Loucy (cell line): Measurements from ENCODE around the gene IQGAP1.

Experiments used
- H2AFZ ChIP-seq: fragments of 200-600 bp; sonication (generic); 2 replicates; pipeline ENCODE4 v1.6.0; 2016; ENCODE audit warnings: antibody characterized with exemption, mild to moderate bottlenecking, low read length, moderate library complexity
- H3F3A ChIP-seq: fragments of 200-600 bp; 2 replicates; pipeline ENCODE4 v1.6.0; 2016; ENCODE audit warnings: antibody characterized with exemption, low read depth, mild to moderate bottlenecking
- H3K27me3 ChIP-seq: fragments of 200-600 bp; sonication (generic); 2 replicates; pipeline ENCODE4 v1.6.1; 2014; ENCODE audit warnings: low read length, mild to moderate bottlenecking; ENCODE audit not compliant: insufficient read depth, poor library complexity, severe bottlenecking
- H3K36me3 ChIP-seq: fragments of 200-600 bp; sonication (generic); 2 replicates; pipeline ENCODE4 v1.6.1; 2016; ENCODE audit warnings: low read length; ENCODE audit not compliant: insufficient read depth
- H3K4me1 ChIP-seq: fragments of 200-600 bp; sonication (generic); 2 replicates; pipeline ENCODE4 v1.5.1; 2014; ENCODE audit warnings: low read length, mild to moderate bottlenecking; ENCODE audit not compliant: insufficient read depth, poor library complexity, severe bottlenecking
- H3K4me2 ChIP-seq: fragments of 200-600 bp; sonication (generic); 2 replicates; pipeline ENCODE4 v1.6.0; 2014; ENCODE audit warnings: antibody characterized with exemption, low read length, low read depth, mild to moderate bottlenecking; ENCODE audit not compliant: poor library complexity, severe bottlenecking
- H3K4me3 ChIP-seq: fragments of 200-600 bp; sonication (generic); 2 replicates; pipeline ENCODE4 v1.5.1; 2014; ENCODE audit warnings: low read length, mild to moderate bottlenecking, mixed read lengths; ENCODE audit not compliant: poor library complexity, severe bottlenecking
- H3K79me2 ChIP-seq: fragments of 200-600 bp; sonication (generic); 2 replicates; pipeline ENCODE4 v1.6.1; 2014; ENCODE audit warnings: low read length; ENCODE audit not compliant: insufficient read depth
- H3K9ac ChIP-seq: fragments of 200-600 bp; sonication (generic); 2 replicates; pipeline ENCODE4 v1.6.0; 2014; ENCODE audit warnings: mild to moderate bottlenecking, low read depth, low read length, moderate library complexity; ENCODE audit not compliant: poor library complexity, severe bottlenecking
- H3K9me2 ChIP-seq: fragments of 200-600 bp; sonication (generic); replicated peaks from 2 replicates; pipeline ENCODE4 v1.6.1; 2016; ENCODE audit warnings: low read depth, low read length, mixed read lengths
- H3K9me3 ChIP-seq: fragments of 200-600 bp; sonication (generic); 2 replicates; pipeline ENCODE4 v1.6.1; 2014; ENCODE audit warnings: mild to moderate bottlenecking, antibody characterized with exemption, low read length, low read depth; ENCODE audit not compliant: insufficient read depth
- H4K20me1 ChIP-seq: fragments of 200-600 bp; sonication (generic); 2 replicates; pipeline ENCODE4 v1.6.0; 2014; ENCODE audit warnings: antibody characterized with exemption, low read length, mild to moderate bottlenecking; ENCODE audit not compliant: insufficient read depth, poor library complexity, severe bottlenecking
- EZH2phosphoT487 ChIP-seq: fragments of 200-600 bp; IDR thresholded peaks from 2 replicates; pipeline ENCODE4 v1.6.1; 2018; ENCODE audit warnings: antibody characterized with exemption, mild to moderate bottlenecking, moderate library complexity, borderline replicate concordance
- TF ChIP-seq, protein P1 (sequence below): fragments of 200-600 bp; sonication (generic); conservative IDR thresholded peaks from 2 replicates; pipeline ENCODE4 v1.5.1; 2014; ENCODE audit warnings: mild to moderate bottlenecking, antibody characterized with exemption, low read length

IQGAP1 gene

GRCh38 chr15:90396321-90396720 lies 8.3 kb downstream of the IQGAP1 start:
- H2AFZ ChIP-seq = no peak overlapping the region
- H3K4me3 ChIP-seq = no peak overlapping the region
- no peak overlapping the region for H3K9ac ChIP-seq
- H3K36me3 ChIP-seq = no peaks in the 10 kb centered on the region
- H3K9me3 ChIP-seq = no peaks in the 10 kb centered on the region
- H3K79me2 ChIP-seq = peaks cover 91% of the 10 kb centered on the region
- no peaks in the 10 kb centered on the region for H3K9me2 ChIP-seq
- no peaks in the 10 kb centered on the region for H3K27me3 ChIP-seq
- H3F3A ChIP-seq = 0 out of 2 replicates have a peak, but pooled peaks cover 5% of the 10 kb centered on the region
- H3K4me2 ChIP-seq = no peak overlapping the region
- TF ChIP-seq EZH2phosphoT487 = no peak
- TF ChIP-seq, protein P1, sequence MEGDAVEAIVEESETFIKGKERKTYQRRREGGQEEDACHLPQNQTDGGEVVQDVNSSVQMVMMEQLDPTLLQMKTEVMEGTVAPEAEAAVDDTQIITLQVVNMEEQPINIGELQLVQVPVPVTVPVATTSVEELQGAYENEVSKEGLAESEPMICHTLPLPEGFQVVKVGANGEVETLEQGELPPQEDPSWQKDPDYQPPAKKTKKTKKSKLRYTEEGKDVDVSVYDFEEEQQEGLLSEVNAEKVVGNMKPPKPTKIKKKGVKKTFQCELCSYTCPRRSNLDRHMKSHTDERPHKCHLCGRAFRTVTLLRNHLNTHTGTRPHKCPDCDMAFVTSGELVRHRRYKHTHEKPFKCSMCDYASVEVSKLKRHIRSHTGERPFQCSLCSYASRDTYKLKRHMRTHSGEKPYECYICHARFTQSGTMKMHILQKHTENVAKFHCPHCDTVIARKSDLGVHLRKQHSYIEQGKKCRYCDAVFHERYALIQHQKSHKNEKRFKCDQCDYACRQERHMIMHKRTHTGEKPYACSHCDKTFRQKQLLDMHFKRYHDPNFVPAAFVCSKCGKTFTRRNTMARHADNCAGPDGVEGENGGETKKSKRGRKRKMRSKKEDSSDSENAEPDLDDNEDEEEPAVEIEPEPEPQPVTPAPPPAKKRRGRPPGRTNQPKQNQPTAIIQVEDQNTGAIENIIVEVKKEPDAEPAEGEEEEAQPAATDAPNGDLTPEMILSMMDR = no peak
- H4K20me1 ChIP-seq = peaks cover 9% of the 10 kb centered on the region
- H3K4me1 ChIP-seq = peaks cover 31% of the 10 kb centered on the region

DNA sequence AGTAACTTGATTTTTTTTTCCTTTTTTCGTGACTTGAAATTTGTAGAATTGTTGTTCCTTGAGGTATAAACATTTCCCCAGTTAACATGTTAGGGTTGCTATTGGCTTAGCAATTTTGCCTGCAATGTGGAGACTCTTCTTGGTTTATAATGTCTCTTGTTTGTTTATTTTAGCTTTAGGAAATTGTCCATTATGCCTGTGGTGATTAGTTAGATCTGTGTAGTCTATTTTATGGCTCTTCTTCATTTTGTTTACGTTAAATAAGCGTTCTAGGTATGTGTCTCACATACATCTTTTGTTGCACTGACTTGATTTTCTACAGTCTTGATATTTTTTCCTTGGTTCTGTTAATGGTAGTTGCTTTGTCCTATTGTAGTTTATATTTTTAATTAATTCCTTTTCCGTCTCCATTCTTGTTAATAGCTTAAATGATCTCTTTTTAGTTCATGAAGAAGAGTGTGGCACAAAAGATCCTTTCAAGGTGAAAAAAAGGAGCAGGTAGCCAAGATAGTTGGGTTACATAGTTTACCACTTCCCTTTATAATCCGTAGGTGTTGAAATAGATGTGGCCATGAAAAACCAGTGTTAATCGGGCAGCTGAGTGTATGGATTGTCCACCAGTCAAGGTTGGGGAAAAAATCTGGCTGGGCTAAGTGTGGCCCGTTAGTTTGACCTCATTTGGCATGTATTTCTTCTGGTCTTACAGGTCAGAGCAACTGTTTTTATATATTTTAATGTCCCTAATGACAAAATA lies 12.1 kb downstream of the IQGAP1 start:
- Histone ChIP-seq H3K27me3 (no peaks in the 10 kb centered on the region), H3K4me2 (peak overlapping the region; percentile 82), H3K9ac (no peak overlapping the region), H3K9me3 (no peaks in the 10 kb centered on the region), H3K4me3 (peak overlapping the region; percentile 56), H3K36me3 (no peaks in the 10 kb centered on the region), H3K4me1 (peaks cover 36% of the 10 kb centered on the region), H3K9me2 (no peaks in the 10 kb centered on the region), H4K20me1 (peaks cover 19% of the 10 kb centered on the region), H3K79me2 (peaks cover 92% of the 10 kb centered on the region), H2AFZ (no peak overlapping the region), H3F3A (0 out of 2 replicates have a peak, but pooled peaks cover 5% of the 10 kb centered on the region)
- no peak for TF ChIP-seq EZH2phosphoT487
- TF ChIP-seq, protein P1 = no peak

DNA sequence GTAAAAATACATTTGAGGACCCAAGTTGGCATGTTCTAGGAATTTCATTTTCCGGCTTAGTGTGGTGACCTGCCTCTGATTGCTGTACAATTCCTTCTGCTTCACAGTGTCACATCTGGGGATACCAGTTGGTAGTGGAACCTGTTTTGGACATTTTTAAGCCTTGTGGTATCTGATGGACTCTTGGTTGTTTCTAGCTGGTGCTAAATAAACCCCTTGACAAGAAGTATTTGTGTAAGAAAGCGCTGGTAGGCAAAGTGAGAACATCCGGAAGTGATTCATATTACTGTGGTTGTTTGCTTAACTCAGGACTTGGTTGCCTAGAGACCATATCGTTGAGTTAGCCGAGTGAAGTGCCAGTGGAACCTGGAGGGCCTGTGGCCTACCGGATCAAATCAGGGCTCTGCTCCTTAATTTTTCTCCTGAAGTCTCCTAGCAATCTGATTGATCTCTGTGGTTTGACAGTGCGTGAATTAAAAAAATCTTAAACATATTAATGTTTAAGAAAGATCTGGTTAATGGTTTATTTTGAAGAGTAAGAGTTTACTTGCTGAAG lies 12.8 kb downstream of the IQGAP1 start:
- peaks cover 92% of the 10 kb centered on the region for H3K79me2 ChIP-seq
- H3F3A ChIP-seq = 0 out of 2 replicates have a peak, but pooled peaks cover 5% of the 10 kb centered on the region
- peaks cover 19% of the 10 kb centered on the region for H4K20me1 ChIP-seq
- no peak overlapping the region for H3K9ac ChIP-seq
- no peaks in the 10 kb centered on the region for H3K27me3 ChIP-seq
- peak overlapping the region; percentile 82 for H3K4me2 ChIP-seq
- peaks cover 37% of the 10 kb centered on the region for H3K4me1 ChIP-seq
- peak overlapping the region; percentile 56 for H3K4me3 ChIP-seq
- no peak for TF ChIP-seq EZH2phosphoT487
- TF ChIP-seq, protein P1 = no peak
- no peaks in the 10 kb centered on the region for H3K9me3 ChIP-seq
- no peaks in the 10 kb centered on the region for H3K36me3 ChIP-seq
- no peak overlapping the region for H2AFZ ChIP-seq
- no peaks in the 10 kb centered on the region for H3K9me2 ChIP-seq
